Measurements from ENCODE around the gene PLAGL2. TPM values are rescaled to one million over a fixed set of nuclear protein-coding genes. Genes with fewer than 3 reads are reported as not detected.

PLAGL2 gene
- total and polyA plus RNA-seq, 4 donors = 4.6 to 15.8 (median 12.9) TPM

GRCh38 chr20:32215147-32215546, 7.6 kb upstream of the PLAGL2 start:
- no peaks in the 10 kb centered on the region for H3K9me3 ChIP-seq (ENCODE audit: control insufficient read depth in 4 of 4, insufficient read depth in 3 of 4, low read length in 3 of 4)
- H3K4me1 ChIP-seq (ENCODE audit: control insufficient read depth in 5 of 5, insufficient read depth in 5 of 5, low read length in 5 of 5) = peaks cover 0 to 2% (median 0%) of the 10 kb centered on the region in 5 donors
- DNase-seq (no peak), ATAC-seq (ENCODE audit: insufficient read depth, low FRiP score) (no peak)
- peaks cover 18 to 39% (median 24%) of the 10 kb centered on the region in 4 donors for H3K36me3 ChIP-seq (ENCODE audit: control insufficient read depth in 4 of 4, insufficient read depth in 4 of 4, low read length in 4 of 4)
- no peak for TF ChIP-seq CTCF (IDR thresholded peaks at IDR 0.05; ENCODE audit: control extremely low read depth, extremely low read depth)
- H3K4me3 ChIP-seq = no peak overlapping the region
- H3K27me3 ChIP-seq (ENCODE audit: control insufficient read depth in 3 of 3, insufficient read depth in 3 of 3, low read length in 2 of 3) = no peaks in the 10 kb centered on the region
- H3K27ac ChIP-seq (ENCODE audit: low read depth in 1 of 2, low read length in 1 of 2) = no peak overlapping the region
- 89 to 94% methylated on average over 8 of the region's 8 CpGs for WGBS, 2 donors
- no peak overlapping the region for H3K9ac ChIP-seq (ENCODE audit: insufficient read depth in 1 of 2, low read length in 2 of 2)

DNA sequence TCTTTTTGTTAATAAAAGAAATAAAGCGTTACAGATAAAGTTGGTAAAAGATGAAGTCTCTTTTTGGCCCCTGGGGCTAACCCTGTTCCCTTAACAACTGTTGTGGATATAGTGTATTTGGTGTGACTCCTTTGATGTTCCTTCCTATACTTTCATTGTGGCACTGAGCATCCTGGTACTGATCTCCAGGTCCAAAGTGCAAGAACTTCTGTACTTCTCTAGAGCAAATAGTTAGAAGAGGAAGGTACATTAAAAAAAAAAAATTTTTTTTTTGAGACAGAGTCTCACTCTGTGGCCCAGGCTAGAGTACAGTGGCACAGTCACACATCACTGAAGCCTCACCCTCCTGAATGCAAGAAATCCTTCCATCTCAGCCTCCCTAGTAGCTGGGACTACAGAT, 6.3 kb upstream of the PLAGL2 start:
- Histone ChIP-seq H3K27me3 (ENCODE audit: control insufficient read depth in 3 of 3, insufficient read depth in 3 of 3, low read length in 2 of 3) (no peaks in the 10 kb centered on the region), H3K27ac (ENCODE audit: low read depth in 1 of 2, low read length in 1 of 2) (no peak overlapping the region), H3K9me3 (ENCODE audit: control insufficient read depth in 4 of 4, insufficient read depth in 3 of 4, low read length in 3 of 4) (no peaks in the 10 kb centered on the region), H3K9ac (ENCODE audit: insufficient read depth in 1 of 2, low read length in 2 of 2) (no peak overlapping the region), H3K36me3 (ENCODE audit: control insufficient read depth in 4 of 4, insufficient read depth in 4 of 4, low read length in 4 of 4) (peaks cover 18 to 33% (median 21%) of the 10 kb centered on the region in 4 donors), H3K4me3 (no peak overlapping the region), H3K4me1 (ENCODE audit: control insufficient read depth in 5 of 5, insufficient read depth in 5 of 5, low read length in 5 of 5) (peaks cover 0 to 2% (median 0%) of the 10 kb centered on the region in 5 donors)
- WGBS, 2 donors = 97 to 100% methylated on average over 1 of the region's 1 CpG
- ATAC-seq (ENCODE audit: insufficient read depth, low FRiP score) = no peak
- TF ChIP-seq CTCF (IDR thresholded peaks at IDR 0.05; ENCODE audit: control extremely low read depth, extremely low read depth) = no peak
- no peak for DNase-seq

DNA sequence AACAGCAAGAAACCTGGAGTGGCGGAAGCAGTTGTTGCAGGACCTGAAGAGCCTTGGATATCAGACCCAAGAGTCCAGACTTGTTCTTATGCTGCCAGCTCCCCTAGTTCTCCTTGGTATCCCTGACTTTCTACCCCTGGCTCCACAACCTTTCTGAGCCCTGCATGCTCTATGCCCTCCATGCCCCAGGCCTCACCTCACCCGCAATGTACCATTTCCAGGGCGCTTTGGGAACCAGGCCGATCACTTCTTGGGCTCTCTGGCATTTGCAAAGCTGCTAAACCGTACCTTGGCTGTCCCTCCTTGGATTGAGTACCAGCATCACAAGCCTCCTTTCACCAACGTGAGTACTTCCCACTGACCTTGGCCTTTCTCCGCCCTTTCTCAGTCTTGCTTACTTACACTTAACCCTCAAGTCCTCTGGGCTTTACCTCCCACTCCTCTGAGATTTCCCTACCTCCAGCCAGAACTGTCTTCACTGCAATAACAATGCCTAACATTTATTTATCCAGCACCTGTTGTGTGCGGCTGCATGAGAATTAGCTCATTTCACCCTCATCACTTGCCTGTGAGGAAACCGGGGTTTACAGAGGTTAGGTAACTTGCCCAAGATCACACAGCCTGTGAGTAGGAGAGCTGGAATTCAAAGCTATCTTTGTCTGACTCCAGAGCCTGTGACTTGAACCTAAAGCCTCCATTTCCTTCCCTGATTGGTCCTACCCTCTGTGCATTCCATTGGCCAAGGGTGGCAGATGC, 2.5 kb upstream of the PLAGL2 start:
- TF ChIP-seq CTCF (IDR thresholded peaks at IDR 0.05; ENCODE audit: control extremely low read depth, extremely low read depth) = no peak
- H3K36me3 ChIP-seq (ENCODE audit: control insufficient read depth in 4 of 4, insufficient read depth in 4 of 4, low read length in 4 of 4) = peaks cover 0 to 7% (median 6%) of the 10 kb centered on the region in 4 donors
- H3K4me1 ChIP-seq (ENCODE audit: control insufficient read depth in 5 of 5, insufficient read depth in 5 of 5, low read length in 5 of 5) = peaks cover 6 to 25% (median 13%) of the 10 kb centered on the region in 5 donors
- no peaks in the 10 kb centered on the region for H3K27me3 ChIP-seq (ENCODE audit: control insufficient read depth in 3 of 3, insufficient read depth in 3 of 3, low read length in 2 of 3)
- ATAC-seq (ENCODE audit: insufficient read depth, low FRiP score) (no peak), DNase-seq (no peak)
- H3K27ac ChIP-seq (ENCODE audit: low read depth in 1 of 2, low read length in 1 of 2) = no peak overlapping the region
- WGBS, 2 donors = 77% methylated on average over 9 of the region's 9 CpGs
- no peak overlapping the region for H3K4me3 ChIP-seq
- H3K9me3 ChIP-seq (ENCODE audit: control insufficient read depth in 4 of 4, insufficient read depth in 3 of 4, low read length in 3 of 4) = no peaks in the 10 kb centered on the region
- no peak overlapping the region for H3K9ac ChIP-seq (ENCODE audit: insufficient read depth in 1 of 2, low read length in 2 of 2)
